ENCODE measurements around the gene USP2. TPM values are rescaled to one million over a fixed set of nuclear protein-coding genes. Genes with fewer than 3 reads are reported as not detected.
A peak's percentile ranks its signal among the peaks of the same experiment; 100 is the strongest.

Gene USP2
- total RNA-seq, 1 experiment from 2014 or later: 14.4 TPM

GRCh38 chr11:119363081-119363850, 18.2 kb downstream of the USP2 start:
- no peaks in the 10 kb centered on the region for H3K9me3 ChIP-seq
- H3K4me3 ChIP-seq (ENCODE audit: low read depth, low read length): peak overlapping the region; percentile 64
- intact Hi-C loops (cut with micrococcal nuclease; ENCODE audit: unreplicated experiment): no loop called here
- H3K27me3 ChIP-seq (replicated peaks; ENCODE audit: control insufficient read depth, insufficient read depth, low read length): no peaks in the 10 kb centered on the region
- CTCF ChIA-PET: interaction anchor here (0.6 to 3.4 kb wide), 5 partner anchors 11 to 75 kb away, joined by 3 to 91 read pairs (median 8); partner anchors contain the start of gene C1QTNF5
- POLR2A ChIA-PET: interaction anchor here (0.6 kb wide), 1 partner anchor 28 kb away, joined by 11 read pairs; no protein-coding TSS in a partner anchor
- no peak for TF ChIP-seq CTCF (IDR thresholded peaks at IDR 0.05; ENCODE audit: insufficient read depth in 1 of 2, low read depth in 1 of 2, low read length in 1 of 2, severe bottlenecking in 1 of 2, unreplicated experiment in 1 of 2)
- Mint-ChIP-seq H3K27me3 (ENCODE audit: insufficient read depth, unreplicated experiment) (no peaks in the 10 kb centered on the region), H3K36me3 (ENCODE audit: insufficient read depth, unreplicated experiment) (peaks cover 17% of the 10 kb centered on the region), H3K4me1 (ENCODE audit: low read depth, unreplicated experiment) (peaks cover 62% of the 10 kb centered on the region), H3K27ac (ENCODE audit: unreplicated experiment) (peak overlapping the region; percentile 28), H3K9me3 (ENCODE audit: unreplicated experiment) (no peaks in the 10 kb centered on the region), H3K4me3 (ENCODE audit: unreplicated experiment) (peak overlapping the region; percentile 77)
- no peak for DNase-seq
- H3K4me1 ChIP-seq: peaks cover 67% of the 10 kb centered on the region
- no TSS peak for BruUV-seq (replicated peaks)
- H3K36me3 ChIP-seq (ENCODE audit: control insufficient read depth, insufficient read depth, low read length): peaks cover 5% of the 10 kb centered on the region; the same call in 1 of the 2 replicates

DNA sequence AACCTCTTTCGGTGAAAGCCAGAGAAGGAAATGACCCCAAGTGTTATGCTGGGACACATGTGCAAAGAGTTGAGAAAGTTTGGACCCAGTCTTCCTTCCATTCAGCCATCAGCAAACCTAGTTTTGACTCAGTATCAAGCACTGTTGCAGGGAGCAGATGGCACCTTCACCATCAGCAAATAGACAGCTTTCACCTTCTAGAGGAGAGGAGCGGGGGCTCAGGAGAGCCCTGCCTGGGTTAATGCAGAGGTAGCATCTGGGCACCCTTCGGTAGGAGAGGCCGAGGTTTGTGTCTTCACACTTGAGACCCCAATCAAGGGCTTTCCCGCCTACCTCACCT, 18.8 kb downstream of the USP2 start:
- no peak for DNase-seq
- peaks cover 6% of the 10 kb centered on the region; the same call in 1 of the 2 replicates for H3K36me3 ChIP-seq (ENCODE audit: control insufficient read depth, insufficient read depth, low read length)
- H3K9me3 ChIP-seq: no peaks in the 10 kb centered on the region
- H3K4me3 ChIP-seq (ENCODE audit: low read depth, low read length): no peak overlapping the region
- H3K27me3 ChIP-seq (replicated peaks; ENCODE audit: control insufficient read depth, insufficient read depth, low read length): no peaks in the 10 kb centered on the region
- BruUV-seq (replicated peaks): no TSS peak
- peak overlapping the region; percentile 97 for H3K27ac Mint-ChIP-seq (ENCODE audit: unreplicated experiment)
- H3K4me1 Mint-ChIP-seq (ENCODE audit: low read depth, unreplicated experiment): peaks cover 56% of the 10 kb centered on the region
- intact Hi-C loops (cut with micrococcal nuclease; ENCODE audit: unreplicated experiment): no loop called here
- peaks cover 18% of the 10 kb centered on the region for H3K36me3 Mint-ChIP-seq (ENCODE audit: insufficient read depth, unreplicated experiment)
- peak overlapping the region; percentile 77 for H3K4me3 Mint-ChIP-seq (ENCODE audit: unreplicated experiment)
- no peaks in the 10 kb centered on the region for H3K9me3 Mint-ChIP-seq (ENCODE audit: unreplicated experiment)
- ChIA-PET CTCF (interaction anchor here (0.6 to 3.4 kb wide), 6 partner anchors 12 to 1529 kb away, joined by 3 to 91 read pairs (median 6); partner anchors contain the start of gene C1QTNF5), POLR2A (no interaction called here)
- no peak for TF ChIP-seq CTCF (IDR thresholded peaks at IDR 0.05; ENCODE audit: insufficient read depth in 1 of 2, low read depth in 1 of 2, low read length in 1 of 2, severe bottlenecking in 1 of 2, unreplicated experiment in 1 of 2)
- H3K27me3 Mint-ChIP-seq (ENCODE audit: insufficient read depth, unreplicated experiment): no peaks in the 10 kb centered on the region
- H3K4me1 ChIP-seq: peaks cover 62% of the 10 kb centered on the region

GRCh38 chr11:119361941-119362725, 19.4 kb downstream of the USP2 start:
- Histone ChIP-seq H3K4me1 (peaks cover 56% of the 10 kb centered on the region), H3K9me3 (no peaks in the 10 kb centered on the region), H3K27me3 (replicated peaks; ENCODE audit: control insufficient read depth, insufficient read depth, low read length) (no peaks in the 10 kb centered on the region), H3K36me3 (ENCODE audit: control insufficient read depth, insufficient read depth, low read length) (peaks cover 6% of the 10 kb centered on the region; the same call in 1 of the 2 replicates), H3K4me3 (ENCODE audit: low read depth, low read length) (no peak overlapping the region)
- CTCF ChIA-PET: interaction anchor here (0.6 to 3.4 kb wide), 13 partner anchors 9 to 1529 kb away, joined by 3 to 91 read pairs (median 4); partner anchors contain the start of genes C1QTNF5 and USP2
- Mint-ChIP-seq H3K4me3 (ENCODE audit: unreplicated experiment) (peak overlapping the region; percentile 77), H3K9me3 (ENCODE audit: unreplicated experiment) (no peaks in the 10 kb centered on the region), H3K27ac (ENCODE audit: unreplicated experiment) (peak overlapping the region; percentile 97), H3K36me3 (ENCODE audit: insufficient read depth, unreplicated experiment) (peaks cover 18% of the 10 kb centered on the region), H3K4me1 (ENCODE audit: low read depth, unreplicated experiment) (peaks cover 51% of the 10 kb centered on the region), H3K27me3 (ENCODE audit: insufficient read depth, unreplicated experiment) (no peaks in the 10 kb centered on the region)
- no peak for DNase-seq
- TF ChIP-seq CTCF (IDR thresholded peaks at IDR 0.05; ENCODE audit: insufficient read depth in 1 of 2, low read depth in 1 of 2, low read length in 1 of 2, severe bottlenecking in 1 of 2, unreplicated experiment in 1 of 2): no peak
- intact Hi-C loops (cut with micrococcal nuclease; ENCODE audit: unreplicated experiment): loop anchor here (1.0 kb wide), 3 partner anchors 19 to 28 kb away; partner anchors contain the start of genes RNF26 and USP2
- POLR2A ChIA-PET: interaction anchor here (1.0 to 1.9 kb wide), 6 partner anchors 8 to 241 kb away, joined by 3 to 15 read pairs (median 6); partner anchors contain the start of genes HINFP, RNF26 and USP2
- BruUV-seq (replicated peaks): TSS peak; percentile 45
